ENCODE data around the gene BOC. TPM values are rescaled to one million over a fixed set of nuclear protein-coding genes. Genes with fewer than 3 reads are reported as not detected.

Gene BOC
- total and polyA plus RNA-seq, 2 of the 8 experiments (the other 6 are each of a cell fraction or from before 2014, with no cell fraction given), result 6.9 to 9.3 TPM

GRCh38 chr3:113221721-113222257 is 10.4 kb downstream of the BOC start:
- Histone ChIP-seq H3K23ac (ENCODE audit: insufficient read length) (no peak overlapping the region), H3K36me3 (ENCODE audit: control insufficient read depth in 2 of 4, insufficient read depth in 4 of 4, low read length in 3 of 4) (peaks cover 0 to 3% (median 0%) of the 10 kb centered on the region in 4 experiments; a peak in 1 of 8 replicates), H4K91ac (replicated peaks; ENCODE audit: insufficient read length, low read length) (no peak overlapping the region), H2BK20ac (ENCODE audit: low read length) (no peak overlapping the region), H3K4me2 (ENCODE audit: insufficient read depth in 1 of 2, low read depth in 2 of 2, low read length in 2 of 2) (no peak overlapping the region), H2BK120ac (replicated peaks; ENCODE audit: low read depth, low read length) (no peak overlapping the region), H3K9ac (replicated peaks in 1 of 4; ENCODE audit: extremely low read depth in 1 of 4, low read depth in 3 of 4, low read length in 3 of 4) (no peak overlapping the region), H3K27me3 (replicated peaks in 1 of 4; ENCODE audit: control insufficient read depth in 3 of 4, extremely low read depth in 1 of 4, insufficient read depth in 3 of 4, low read length in 3 of 4) (no peaks in the 10 kb centered on the region), H3K4ac (replicated peaks; ENCODE audit: insufficient read length, low read depth, low read length) (no peak overlapping the region), H3K4me1 (replicated peaks in 1 of 4; ENCODE audit: control insufficient read depth in 3 of 4, insufficient read depth in 4 of 4, low read length in 3 of 4) (peaks cover 0 to 7% (median 2%) of the 10 kb centered on the region in 4 experiments; a peak in 4 of 7 replicates), H2BK15ac (ENCODE audit: low read length) (no peak overlapping the region), H4K8ac (ENCODE audit: extremely low read depth, insufficient read depth, low read length) (no peak overlapping the region), H3K18ac (ENCODE audit: extremely low read depth, low read length) (no peak overlapping the region), H4K5ac (ENCODE audit: insufficient read length, low read depth, low read length) (no peak overlapping the region), H3K56ac (replicated peaks; ENCODE audit: insufficient read length, low read depth, low read length) (no peak overlapping the region), H3K14ac (ENCODE audit: insufficient read length) (no peak overlapping the region), H2AFZ (ENCODE audit: low read length) (no peak overlapping the region), H3K23me2 (ENCODE audit: low read depth, low read length) (no peaks in the 10 kb centered on the region), H3K4me3 (ENCODE audit: extremely low read depth in 1 of 4, insufficient read depth in 2 of 4, low read depth in 3 of 4, low read length in 4 of 4) (no peak overlapping the region), H3K27ac (ENCODE audit: low read depth, low read length) (no peak overlapping the region), H3K9me3 (ENCODE audit: insufficient read depth in 2 of 2, low read depth in 1 of 2, low read length in 1 of 2) (no peaks in the 10 kb centered on the region), H3K79me2 (ENCODE audit: control insufficient read depth in 1 of 2, insufficient read depth in 2 of 2, low read length in 2 of 2) (no peaks in the 10 kb centered on the region), H4K20me1 (replicated peaks in 1 of 2; ENCODE audit: control insufficient read depth in 1 of 2, insufficient read depth in 2 of 2, low read length in 2 of 2) (no peaks in the 10 kb centered on the region), H2BK5ac (ENCODE audit: low read depth, low read length) (no peak overlapping the region), H2AK5ac (ENCODE audit: low read depth, low read length) (0 out of 2 replicates have a peak overlapping the region, but pooled peaks have one; percentile 24), H3K79me1 (ENCODE audit: low read depth, low read length) (no peaks in the 10 kb centered on the region), H2BK12ac (ENCODE audit: low read depth, low read length) (no peak overlapping the region)
- no peak for TF ChIP-seq YY1 (IDR thresholded peaks at IDR 0.05; ENCODE audit: low read depth, low read length)
- no peak for TF ChIP-seq KDM4A (IDR thresholded peaks at IDR 0.05; ENCODE audit: low read depth, low read length, severe bottlenecking)
- TF ChIP-seq TEAD4 (IDR thresholded peaks at IDR 0.05; ENCODE audit: low read depth, low read length), result no peak
- TF ChIP-seq GTF2F1 (IDR thresholded peaks at IDR 0.05; ENCODE audit: borderline replicate concordance, low read depth, low read length), result no peak
- TF ChIP-seq ATF3 (IDR thresholded peaks at IDR 0.05; ENCODE audit: insufficient read depth, low read depth, low read length), result no peak
- CTCF ChIA-PET (ENCODE audit: partially characterized antibody), result no interaction called here
- no peak for FAIRE-seq
- no peak for DNase-seq (ENCODE audit: low read depth in 1 of 2, low spot score in 2 of 2)
- 90 to 100% methylated on average over 1 to 2 of the region's 2 CpGs for WGBS, 2 experiments (ENCODE audit: extremely low coverage in 1 of 2, insufficient coverage in 1 of 2, insufficient read length in 1 of 2, insufficient replicate concordance in 2 of 2, low coverage in 1 of 2, low lambda C conversion rate in 2 of 2, missing lambda C conversion rate in 1 of 2)
- POLR2A ChIA-PET (ENCODE audit: partially characterized antibody), result no interaction called here
